Stimulated activated CD4-positive, alpha-beta T cell treated with anti-CD3 and anti-CD28 coated beads, TNF-alpha, amount 100 ng/mL, for 1 hour (primary cell): ENCODE results near the gene MYEF2.

ENCODE experiments used
- DNase-seq, 3 donors: peaks; one replicate each; pipeline ENCODE4 v3.0.0-alpha.2; 2020; ENCODE audit warnings: low read depth in 3 of 3, low spot score in 1 of 3

Gene MYEF2

DNA sequence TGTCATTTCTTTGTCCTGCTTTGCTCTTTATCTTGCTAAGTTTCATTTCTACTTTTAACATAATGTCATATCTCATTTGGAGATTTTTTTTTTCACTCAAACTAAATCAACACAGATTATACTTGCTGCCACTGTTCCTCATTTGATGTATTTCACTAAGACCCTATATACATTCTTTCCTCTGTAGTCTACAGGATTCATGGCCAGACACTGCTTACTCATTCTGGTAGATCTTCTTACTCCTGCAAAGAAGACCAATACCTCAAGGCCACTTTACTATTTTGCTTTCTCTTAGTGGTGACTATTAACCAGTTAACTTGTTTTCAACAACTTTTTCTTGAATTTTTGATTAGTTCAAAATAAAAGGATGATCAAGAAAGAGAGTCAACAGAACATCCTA is 30.7 kb downstream of the MYEF2 start:
- DNase-seq: no peak

DNA sequence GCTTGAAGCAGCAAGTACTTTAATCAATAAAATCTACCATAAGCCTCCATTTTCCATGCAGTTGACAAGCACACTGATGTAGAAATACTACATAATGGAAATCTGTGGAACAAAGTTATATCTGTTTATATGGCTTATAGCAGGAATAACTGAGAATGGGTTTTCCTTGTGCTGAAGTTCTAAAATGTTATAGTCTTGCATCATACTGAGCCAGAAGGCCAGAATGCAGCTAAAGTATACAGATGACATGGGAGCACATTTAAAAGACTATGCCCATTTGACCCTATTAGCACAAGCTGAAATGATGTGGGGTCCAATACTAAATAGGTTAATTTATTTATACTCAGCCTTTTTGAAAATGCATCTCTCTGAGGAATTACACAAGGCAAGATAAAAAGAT is 32.2 kb downstream of the MYEF2 start:
- no peak for DNase-seq

GRCh38 chr15:48144889-48145288 is 33.2 kb downstream of the MYEF2 start:
- no peak for DNase-seq

DNA sequence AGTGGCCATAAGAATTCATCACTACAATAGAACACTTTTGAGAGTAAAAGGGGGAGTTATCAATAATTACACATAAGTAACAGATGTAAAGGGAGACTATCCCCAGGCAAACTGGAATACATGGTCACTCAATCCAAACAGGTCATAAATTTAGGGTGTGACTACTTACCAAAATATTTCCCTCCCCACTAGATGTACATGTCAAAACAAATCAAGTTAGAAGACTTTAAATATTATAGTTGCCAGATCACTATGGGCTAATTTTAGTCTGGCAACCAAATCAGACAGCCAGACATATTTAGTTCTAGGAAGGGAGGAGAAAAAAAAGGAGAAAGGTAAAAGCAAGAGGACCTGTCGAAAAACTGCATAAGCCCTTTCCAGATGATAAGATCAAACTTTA is 34.2 kb downstream of the MYEF2 start:
- no peak for DNase-seq

GRCh38 chr15:48132874-48133273 is 45.2 kb downstream of the MYEF2 start:
- no peak for DNase-seq

DNA sequence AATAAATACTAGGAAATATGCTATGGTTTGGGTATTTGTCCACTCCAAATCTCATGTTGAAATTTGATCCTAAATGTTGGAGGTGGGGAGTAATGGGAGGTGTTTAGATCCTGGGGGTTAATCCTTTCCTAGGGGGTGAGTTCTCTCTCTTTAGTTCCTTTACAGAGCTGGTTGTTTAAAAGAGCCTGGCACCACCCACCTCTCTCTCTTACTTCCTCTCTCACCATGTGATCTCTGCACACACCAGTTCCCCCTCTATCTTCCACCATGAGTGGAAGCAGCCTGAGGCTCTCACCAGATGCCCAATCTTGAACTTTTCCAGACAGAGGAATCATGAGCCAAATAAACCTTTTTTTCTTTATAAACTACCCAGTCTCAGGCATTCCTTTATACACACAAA is 46.8 kb downstream of the MYEF2 start:
- no peak for DNase-seq

DNA sequence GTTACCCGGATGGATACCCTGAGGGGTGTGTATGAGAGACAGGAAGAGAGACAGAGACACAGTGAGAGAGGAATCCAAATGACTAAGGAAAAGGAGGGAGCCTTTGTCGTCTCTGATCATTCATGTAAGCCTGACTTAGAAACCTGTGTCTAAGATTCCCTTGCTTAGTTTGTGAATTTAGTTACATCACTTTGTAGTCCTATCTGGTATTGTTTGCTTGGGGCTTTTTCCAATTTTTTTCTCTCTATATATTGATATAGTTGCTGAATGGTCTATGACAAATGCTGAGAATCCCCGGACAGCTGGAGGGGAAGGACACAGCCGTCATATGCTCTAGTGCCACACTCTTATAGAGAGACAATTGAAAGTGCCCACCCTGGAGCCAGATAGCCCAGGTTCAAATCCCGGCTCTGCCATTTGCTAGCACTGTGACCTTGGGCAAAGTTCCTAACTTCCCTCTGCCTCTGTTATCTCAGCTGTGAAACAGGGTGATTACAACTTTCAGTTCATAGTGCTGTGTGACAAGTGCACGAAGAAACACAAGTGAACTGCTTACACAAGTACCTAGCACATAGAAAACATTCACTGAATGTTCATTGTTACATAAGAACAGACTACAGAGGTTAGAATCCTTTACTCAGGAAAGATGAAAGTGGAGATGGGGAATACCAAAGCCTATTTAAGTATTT is 51.3 kb downstream of the MYEF2 start:
- no peak for DNase-seq

DNA sequence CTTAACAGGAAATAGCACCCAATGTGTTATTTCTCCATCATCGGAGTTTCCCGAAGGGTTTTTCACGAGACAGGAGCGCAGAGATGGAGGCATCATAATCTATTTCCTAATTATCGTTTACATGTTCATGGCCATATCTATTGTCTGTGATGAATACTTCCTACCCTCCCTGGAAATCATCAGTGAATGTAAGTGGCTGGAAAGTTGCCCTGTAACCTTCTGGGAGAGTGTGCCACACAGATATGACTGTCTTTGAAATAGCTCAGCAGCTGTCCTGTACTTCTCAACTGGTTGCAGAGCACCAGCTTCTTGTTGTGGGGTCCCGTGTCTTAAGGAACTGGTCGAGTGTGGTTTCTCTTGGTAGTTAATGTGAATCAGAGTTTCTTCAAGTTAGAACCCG is 56.2 kb downstream of the MYEF2 start:
- no peak for DNase-seq

- DNase-seq: no peak
Observed at GRCh38 chr15:48120745-48121144, 57.4 kb downstream of the MYEF2 start, which contains the start of gene SLC24A5. SLC24A5 (plus strand) TSS chr15:48120990; CDS start chr15:48121045, 55 bp downstream.

- no peak for DNase-seq
Observed at GRCh38 chr15:48119277-48119676, 58.8 kb downstream of the MYEF2 start.

DNA sequence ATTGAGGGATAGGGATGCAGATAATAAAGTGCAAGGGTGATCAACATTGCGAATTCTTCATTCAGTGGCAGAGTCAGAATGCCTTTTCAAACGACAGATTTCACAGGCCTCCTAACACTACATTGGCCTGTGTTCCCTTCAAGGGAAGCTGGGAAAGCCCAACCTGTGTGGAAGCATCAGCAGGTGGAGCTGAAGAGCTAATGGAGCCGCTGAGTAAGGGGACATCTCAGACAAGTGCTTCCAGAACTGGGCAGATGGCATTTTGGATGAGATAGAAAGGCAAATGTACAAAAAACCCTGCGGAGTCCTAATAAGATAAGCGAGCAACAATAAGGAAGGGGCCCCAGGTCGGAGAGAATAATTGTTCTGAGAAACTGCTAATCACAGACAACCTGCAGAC is 65.9 kb downstream of the MYEF2 start:
- no peak for DNase-seq

DNA sequence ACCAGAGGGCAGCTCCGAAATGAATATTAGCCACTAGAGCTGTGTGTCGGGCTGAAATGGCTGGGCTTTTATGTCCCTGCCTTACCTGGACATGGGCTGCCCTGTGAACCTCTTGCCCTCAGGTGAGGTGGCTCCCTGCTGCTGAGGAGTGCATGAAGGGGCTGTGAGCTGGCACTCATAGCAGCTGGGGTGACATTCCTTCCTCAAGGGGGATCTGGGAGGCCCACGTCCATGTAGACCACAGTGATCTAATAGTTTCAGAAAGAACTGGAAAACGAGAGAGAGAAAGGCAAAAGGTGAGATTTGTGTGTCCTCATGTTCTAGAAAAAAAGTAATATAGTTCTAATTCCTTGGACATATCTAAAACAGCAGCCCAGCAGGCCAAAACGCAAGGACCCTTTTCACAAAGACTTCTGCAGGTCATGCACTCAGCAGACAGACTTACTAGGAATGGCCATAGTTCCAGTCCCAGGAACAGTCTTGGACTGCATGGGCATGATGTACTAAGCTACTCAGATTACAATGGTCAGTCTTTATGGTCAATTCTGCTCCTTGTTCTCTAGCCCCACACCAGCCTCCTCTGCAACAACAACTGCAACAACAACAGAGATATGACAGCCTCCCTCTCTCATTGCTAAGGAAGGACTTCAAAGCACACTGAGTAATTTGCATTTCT is 68.1 kb downstream of the MYEF2 start:
- no peak for DNase-seq

- DNase-seq: no peak
Observed at GRCh38 chr15:48109212-48109611, 68.9 kb downstream of the MYEF2 start.

DNA sequence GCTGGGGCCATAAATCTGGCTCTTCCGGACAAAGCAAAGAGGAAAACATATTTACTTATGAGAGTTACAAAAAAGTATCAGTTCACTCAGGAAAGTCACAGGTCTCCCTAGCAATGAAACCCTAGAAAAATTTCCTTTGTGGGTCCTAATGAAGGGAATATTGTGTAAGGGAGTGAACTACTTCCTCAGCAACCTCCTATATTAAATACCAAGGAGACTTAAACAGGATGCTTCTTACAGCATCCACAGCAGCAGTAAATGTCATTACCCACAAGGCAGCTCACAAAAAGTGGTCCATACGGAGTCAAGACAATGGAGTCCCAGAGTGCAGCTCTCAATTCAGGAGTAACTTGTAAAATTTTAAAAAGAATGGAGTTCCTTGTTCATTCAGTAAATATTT is 72.2 kb downstream of the MYEF2 start:
- no peak for DNase-seq

DNA sequence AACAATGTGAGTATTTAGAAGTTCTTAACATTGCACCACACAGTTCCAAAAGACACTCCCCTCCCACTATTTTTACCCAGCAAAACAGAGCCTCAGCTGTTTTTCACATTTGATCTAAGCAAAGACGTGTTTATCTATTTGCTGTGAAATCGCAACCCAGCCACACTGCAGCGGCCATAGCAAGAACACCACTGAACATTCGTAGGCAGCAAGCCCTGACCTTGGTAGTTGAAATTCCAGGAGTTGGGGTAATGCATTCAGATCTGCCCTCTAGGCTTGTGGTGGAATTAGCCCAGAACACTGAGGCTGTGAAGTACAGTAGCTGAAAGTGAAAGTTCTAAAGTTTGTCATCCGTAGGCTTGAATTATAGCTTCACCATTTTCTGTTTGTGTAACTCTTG is 74.4 kb downstream of the MYEF2 start:
- no peak for DNase-seq

GRCh38 chr15:48102167-48102566 is 75.9 kb downstream of the MYEF2 start:
- no peak for DNase-seq

DNA sequence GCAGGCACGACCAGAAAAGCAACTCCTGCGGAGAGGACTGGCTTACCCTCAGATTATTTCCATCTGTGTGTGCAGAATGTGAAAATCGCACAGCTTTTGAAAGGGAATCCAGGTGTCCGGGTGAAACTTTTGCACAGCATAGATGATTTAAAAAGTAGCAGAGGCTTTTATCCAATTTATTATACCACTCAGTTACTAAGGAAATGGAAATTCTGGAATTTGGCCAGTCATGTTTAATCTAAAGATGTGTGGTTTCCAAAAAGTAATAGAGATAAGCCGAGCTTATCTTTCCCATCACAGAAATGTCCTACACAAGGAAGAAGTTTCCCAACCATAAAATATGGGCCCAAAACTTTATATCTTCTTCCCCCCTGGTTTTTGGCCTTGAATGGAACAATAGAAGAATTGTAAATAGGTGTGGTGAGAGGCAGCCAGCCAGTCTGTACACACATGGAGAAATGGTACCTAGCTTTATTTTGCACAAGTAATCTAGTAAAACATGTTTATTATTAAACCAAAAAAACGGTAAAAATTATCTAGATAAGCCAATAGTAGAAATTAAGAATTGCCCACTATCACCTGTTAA is 76.6 kb downstream of the MYEF2 start:
- no peak for DNase-seq

DNA sequence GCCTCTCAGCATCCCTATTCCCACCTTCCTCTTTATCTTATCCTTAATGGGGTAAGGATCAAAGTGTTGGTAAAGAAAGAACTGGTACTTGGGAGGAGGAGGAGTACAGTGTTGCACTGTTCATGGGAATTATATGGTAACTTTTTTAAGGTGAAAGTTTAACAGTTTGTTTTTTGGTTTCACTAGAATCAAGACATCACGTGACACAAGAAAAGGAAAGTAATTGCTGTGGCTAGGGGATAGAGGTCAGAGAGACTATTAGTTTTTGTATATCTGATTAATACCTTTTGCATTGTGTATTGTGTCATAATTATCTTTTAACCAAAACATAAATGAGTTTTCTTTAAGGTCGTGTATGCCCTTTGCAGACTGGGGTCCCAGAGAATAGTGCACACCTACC is 80.8 kb downstream of the MYEF2 start:
- DNase-seq: no peak

GRCh38 chr15:48096813-48097212 is 81.3 kb downstream of the MYEF2 start:
- no peak for DNase-seq

DNA sequence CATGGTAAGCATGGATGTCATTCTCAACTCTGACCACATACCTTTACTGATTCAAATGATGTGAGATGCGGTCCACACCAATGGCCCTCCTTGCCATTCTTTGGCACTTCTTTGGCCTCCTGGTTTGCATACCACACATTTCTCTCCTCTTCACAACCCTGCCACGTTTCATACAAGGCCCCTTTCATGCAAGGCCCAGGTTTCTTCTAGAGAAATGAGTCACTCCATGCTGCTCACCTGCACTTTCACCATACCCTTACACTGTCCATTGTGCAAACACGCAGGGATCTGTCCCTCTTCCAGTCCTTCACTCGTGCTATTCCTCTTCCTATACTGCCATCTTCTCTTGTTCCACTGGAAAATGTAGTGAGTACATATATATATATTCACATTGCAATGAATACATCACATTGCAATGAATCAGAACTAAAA is 81.7 kb downstream of the MYEF2 start:
- no peak for DNase-seq

DNA sequence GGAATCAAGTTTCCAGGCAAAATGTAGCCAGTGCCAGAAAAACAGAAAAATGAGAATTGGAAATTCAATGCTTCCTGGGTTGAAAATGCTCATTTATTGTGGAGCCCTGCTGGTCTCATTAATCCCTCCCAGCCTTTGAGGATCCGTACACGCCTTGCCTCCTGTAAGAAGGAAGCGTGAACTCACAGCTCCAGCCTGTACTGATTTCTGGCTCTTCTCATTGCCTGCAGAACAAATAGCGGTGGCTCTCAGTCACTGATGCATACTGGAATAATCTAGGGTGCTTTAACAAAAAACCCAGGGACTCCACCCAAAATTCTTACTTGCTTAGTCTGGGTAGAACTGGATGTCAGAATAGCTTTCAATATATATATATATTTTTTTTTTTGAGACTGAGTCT is 86.6 kb downstream of the MYEF2 start:
- DNase-seq: no peak

DNA sequence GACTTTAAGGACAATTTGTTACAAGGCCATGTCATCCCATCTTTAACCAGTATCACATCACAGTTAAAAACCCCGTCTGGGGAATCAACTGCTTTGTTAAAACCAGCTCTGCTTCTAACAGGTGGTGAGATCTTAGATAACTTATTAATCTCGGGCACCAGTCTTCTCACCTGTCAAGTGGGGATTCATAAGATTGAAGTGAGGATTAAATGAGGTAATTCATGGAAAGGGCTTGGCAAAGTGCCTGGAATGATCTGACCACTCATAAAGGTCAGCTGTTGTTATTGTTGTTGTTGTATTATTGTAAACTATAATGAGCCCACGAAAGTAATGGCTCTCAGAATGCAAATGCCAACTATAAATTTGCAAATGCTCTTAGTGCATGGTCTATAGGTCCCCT is 87.4 kb downstream of the MYEF2 start:
- no peak for DNase-seq

DNA sequence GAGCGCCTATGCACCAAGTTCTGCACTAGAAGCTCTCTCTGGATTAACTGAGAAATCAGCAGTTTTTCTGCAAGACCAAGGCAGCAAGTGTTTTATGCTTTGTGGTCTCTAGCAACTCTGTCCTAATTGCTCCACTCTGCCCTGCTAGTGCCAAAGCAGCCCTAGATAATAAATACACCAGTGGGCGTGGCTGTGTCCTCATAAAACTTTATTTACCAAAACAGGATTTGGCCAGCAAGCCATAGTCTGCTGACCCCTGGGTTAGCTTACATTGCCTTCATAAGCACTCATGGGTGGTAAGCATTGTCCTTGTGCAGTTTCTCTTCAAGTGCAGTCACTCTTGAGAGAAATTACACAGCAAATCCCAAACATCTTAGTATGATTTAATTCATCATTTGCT is 88.0 kb downstream of the MYEF2 start:
- no peak for DNase-seq
